HG02840 (cell line): ENCODE measurements around the gene NAALADL2.
"Not testable (repeated sequence)": the region's sequence is repeated elsewhere in the genome, so short reads cannot be mapped to it uniquely, and the experiment has no call there.

Experiments
- ATAC-seq: cut with Tn5 transposase; IDR thresholded peaks from one replicate; pipeline ENCODE4 v1.9.1; 2021; ENCODE audit warnings: mild to moderate bottlenecking, moderate library complexity, moderate number of reproducible peaks; ENCODE audit not compliant: unreplicated experiment, low FRiP score

NAALADL2 gene

GRCh38 chr3:175518459-175518858, 659.3 kb downstream of the NAALADL2 start:
- no peak for ATAC-seq

DNA sequence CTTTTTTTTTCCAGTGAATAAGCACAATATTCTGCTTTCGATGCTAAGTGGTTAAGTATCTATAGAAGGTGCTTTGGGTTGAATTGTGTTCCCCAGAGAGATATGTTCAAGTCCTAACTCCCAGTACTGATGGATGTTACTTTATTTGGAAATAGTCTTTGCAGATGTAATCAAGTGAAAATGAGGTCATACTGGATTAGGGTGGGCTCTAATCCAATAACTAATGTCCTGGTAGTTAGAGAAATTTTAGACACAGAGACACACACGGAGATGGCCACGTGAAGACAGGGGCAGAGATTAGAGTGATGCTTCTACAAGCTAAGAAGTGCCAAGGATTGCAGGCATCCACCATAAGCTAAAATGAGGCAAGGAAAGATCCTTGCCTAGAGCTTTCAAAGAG, 662.3 kb downstream of the NAALADL2 start:
- ATAC-seq = no peak

DNA sequence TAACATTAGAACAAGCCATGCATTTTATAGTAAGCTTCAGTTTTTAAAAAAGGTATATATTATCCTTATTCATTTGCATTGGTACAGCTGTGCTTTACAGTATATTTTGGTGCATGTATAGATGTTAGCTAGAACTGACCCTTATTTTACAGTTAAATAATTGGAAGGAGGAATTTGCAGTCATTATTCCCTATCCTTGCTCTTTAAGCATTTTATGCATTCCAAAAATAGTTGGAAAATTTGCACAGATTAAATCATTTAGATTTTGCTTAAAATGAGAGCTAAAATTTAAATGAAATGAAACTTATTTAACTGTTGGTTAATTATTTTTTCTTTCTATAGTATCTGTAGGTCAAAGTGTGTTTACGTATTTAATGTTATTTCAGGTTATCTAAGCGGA, 667.1 kb downstream of the NAALADL2 start:
- ATAC-seq = no peak

DNA sequence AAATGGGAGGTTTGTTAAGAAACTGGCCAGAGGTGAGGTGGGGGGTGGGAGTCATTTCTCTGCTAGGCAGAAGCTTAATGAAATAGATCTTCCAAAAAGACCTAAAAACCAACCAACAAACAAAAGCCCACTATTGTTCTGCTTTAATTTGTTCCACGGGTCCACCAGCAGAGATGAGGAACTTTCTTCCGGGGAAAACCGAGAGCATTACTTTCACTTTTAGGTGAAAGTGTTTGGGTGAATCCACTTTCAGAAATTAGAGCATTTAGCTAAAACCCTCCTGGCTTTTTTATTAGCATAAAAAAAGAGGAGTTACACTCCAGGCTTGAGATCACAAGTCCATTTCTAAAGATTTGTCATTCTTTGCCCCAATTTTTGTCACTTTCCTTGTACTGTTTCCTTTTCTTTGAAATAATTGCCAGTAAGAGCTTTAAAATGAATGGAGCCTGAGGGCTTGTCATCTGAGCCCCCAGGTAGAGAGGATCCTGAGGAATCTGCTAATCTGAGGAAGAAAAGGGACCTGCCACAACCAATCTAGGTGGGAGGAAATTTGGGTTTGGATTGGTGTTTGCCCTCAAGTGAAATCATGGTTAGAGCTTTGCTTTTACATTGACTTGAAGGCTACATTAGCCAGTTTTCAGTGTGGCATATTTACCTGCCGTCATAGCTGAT, 667.6 kb downstream of the NAALADL2 start:
- no peak for ATAC-seq

GRCh38 chr3:175528693-175529092, 669.6 kb downstream of the NAALADL2 start:
- ATAC-seq = not testable (repeated sequence)

DNA sequence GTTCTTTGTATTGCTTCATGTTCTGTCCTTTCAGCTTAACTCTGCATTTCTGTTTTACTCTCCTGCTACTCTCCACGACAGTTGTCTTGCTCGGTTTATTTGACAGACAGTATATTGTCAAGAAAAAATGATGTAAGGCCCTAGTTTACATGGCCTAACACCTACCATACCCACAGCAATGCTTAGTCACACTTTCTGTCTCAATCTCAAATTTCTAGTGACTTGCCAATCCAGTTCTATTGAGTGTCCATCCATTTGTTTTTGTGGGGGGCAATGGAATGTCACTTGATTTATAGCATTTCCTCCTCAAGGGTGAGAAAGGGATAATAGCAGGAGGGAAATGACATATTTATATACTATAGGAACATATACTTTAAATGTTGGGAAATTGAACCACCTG, 676.2 kb downstream of the NAALADL2 start:
- no peak for ATAC-seq

GRCh38 chr3:175546115-175546514, 687.0 kb downstream of the NAALADL2 start:
- no peak for ATAC-seq

- ATAC-seq = no peak
Observed at GRCh38 chr3:175552929-175553328, 693.8 kb downstream of the NAALADL2 start.

- no peak for ATAC-seq
Observed at GRCh38 chr3:175554801-175555200, 695.7 kb downstream of the NAALADL2 start.

GRCh38 chr3:175558261-175558660, 699.1 kb downstream of the NAALADL2 start:
- ATAC-seq = no peak

DNA sequence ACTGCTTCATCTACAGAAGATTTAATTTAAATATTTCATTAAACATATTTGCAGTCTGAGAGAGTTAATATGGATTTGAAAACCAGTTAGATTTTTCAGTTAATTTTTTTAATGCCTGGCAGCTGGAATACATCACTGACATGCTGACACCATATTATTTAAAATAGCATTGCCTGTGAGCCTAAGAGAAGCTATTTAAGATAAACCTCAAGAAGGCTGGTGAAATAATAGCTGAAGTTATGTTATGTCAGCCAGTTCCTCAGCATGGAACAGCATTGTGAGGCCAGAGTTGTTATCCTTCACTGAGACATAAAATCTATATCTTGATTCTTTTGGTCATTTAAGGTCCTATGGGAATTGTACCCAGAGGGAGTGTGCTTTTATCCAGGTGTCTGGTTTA, 705.2 kb downstream of the NAALADL2 start:
- ATAC-seq = no peak

- no peak for ATAC-seq
Observed at GRCh38 chr3:175571096-175571495, 712.0 kb downstream of the NAALADL2 start.

GRCh38 chr3:175573226-175573625, 714.1 kb downstream of the NAALADL2 start:
- ATAC-seq = no peak

DNA sequence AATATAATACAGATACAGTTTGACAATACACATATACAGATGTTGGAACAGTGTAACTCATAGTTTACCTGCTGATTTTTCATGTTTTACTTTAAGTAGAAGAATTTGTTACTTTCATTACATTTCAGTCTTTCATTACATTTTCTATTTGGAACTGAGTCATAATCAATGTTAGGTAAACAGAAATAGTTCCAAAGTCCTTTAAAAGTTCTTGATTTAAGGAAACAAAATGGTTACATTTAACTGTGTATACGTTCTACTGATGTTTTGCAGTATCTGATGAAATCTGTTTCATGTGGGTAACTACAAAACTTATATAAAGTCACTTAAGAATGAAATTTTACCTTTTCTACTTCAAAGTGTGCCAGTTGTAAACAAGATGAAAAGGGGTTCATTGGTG, 721.2 kb downstream of the NAALADL2 start:
- ATAC-seq = no peak

DNA sequence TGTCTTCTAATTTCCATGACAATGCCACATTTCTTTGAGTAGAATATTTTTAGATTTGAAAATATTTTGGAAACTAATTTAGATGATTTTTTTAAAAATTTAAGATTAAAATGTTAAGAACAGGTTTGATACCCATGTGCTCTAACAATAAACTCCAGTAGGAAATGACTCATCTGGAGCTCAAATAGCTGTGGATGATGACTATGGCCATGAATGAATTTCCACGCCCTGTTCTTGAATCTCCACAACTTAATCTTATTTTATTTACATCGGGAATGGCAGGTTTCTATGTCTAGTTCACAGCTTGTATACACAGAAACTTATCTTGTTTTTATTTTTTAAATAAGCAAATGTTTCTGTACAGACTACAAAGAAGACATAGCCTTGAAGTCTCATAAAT, 726.8 kb downstream of the NAALADL2 start:
- ATAC-seq = no peak

DNA sequence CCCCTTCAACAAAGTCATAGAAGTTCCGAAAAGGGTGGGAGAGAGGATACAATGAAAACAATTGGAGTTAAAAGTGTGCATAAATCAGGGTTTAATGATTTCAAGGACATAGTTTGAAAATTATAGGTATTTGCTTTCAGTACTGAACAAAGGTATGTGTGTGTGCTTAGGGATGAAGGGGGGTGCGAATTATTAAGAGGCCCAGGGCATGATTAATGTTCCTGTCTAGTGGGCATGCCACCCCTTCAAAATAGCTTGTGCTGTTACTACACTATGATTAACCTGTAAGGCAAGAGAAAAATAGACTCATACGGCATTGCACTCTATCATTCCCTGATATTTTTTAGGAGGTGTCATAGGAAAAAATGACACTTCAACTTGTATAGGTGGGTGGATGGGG, 731.6 kb downstream of the NAALADL2 start:
- ATAC-seq = no peak

GRCh38 chr3:175591375-175591774, 732.2 kb downstream of the NAALADL2 start:
- ATAC-seq = no peak

- no peak for ATAC-seq
Observed at GRCh38 chr3:175593331-175593730, 734.2 kb downstream of the NAALADL2 start.

- no peak for ATAC-seq
Observed at GRCh38 chr3:175598740-175599139, 739.6 kb downstream of the NAALADL2 start.

- no peak for ATAC-seq
Observed at GRCh38 chr3:175601521-175601920, 742.4 kb downstream of the NAALADL2 start.

GRCh38 chr3:175605851-175606250, 746.7 kb downstream of the NAALADL2 start:
- no peak for ATAC-seq

DNA sequence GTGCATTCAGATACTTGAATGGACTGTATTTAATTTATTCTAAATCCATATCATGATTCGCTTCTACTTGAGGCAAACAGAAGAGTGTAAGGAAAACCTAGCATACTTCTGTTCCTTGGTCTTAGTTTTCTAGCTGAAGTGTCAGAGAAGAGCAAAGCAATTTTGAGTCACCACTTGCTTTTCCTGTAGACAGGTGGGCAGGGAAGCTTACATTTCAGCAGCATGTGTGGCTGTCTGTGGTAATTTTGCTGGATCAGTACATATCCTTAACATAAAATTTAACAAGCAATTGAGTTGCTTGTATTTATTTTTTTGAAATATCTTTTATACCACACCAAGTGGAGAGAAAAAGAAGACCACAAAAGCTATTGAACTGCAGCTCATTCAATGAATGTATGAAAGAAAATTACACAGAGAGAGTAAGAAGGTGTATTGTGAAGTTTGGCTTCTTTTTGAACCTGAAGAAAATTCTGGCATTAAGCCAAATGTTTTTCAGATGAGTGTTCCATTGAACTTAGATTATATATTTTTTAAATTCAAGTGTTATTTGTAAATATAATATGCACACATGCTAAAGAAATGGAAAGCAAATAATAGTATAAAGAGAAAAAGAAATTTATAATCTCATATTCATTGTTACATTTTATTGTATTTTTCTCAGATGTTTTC, 747.6 kb downstream of the NAALADL2 start:
- no peak for ATAC-seq
